ENCODE data around the gene N4BP3.

GRCh38 chr5:178136990-178137389 is 23.7 kb downstream of the N4BP3 start:
- TF ChIP-seq POLR2AphosphoS5 (IDR thresholded peaks at IDR 0.05) (no peak), POLR2A (IDR thresholded peaks at IDR 0.05) (no peak)
- TF ChIP-seq, protein P1, sequence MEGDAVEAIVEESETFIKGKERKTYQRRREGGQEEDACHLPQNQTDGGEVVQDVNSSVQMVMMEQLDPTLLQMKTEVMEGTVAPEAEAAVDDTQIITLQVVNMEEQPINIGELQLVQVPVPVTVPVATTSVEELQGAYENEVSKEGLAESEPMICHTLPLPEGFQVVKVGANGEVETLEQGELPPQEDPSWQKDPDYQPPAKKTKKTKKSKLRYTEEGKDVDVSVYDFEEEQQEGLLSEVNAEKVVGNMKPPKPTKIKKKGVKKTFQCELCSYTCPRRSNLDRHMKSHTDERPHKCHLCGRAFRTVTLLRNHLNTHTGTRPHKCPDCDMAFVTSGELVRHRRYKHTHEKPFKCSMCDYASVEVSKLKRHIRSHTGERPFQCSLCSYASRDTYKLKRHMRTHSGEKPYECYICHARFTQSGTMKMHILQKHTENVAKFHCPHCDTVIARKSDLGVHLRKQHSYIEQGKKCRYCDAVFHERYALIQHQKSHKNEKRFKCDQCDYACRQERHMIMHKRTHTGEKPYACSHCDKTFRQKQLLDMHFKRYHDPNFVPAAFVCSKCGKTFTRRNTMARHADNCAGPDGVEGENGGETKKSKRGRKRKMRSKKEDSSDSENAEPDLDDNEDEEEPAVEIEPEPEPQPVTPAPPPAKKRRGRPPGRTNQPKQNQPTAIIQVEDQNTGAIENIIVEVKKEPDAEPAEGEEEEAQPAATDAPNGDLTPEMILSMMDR (IDR thresholded peaks at IDR 0.05) = no peak

Measured in suprapubic skin (tissue), 4 donors.